Loucy (cell line): ENCODE results near the gene SCAPER.

Experiments
- H2AFZ ChIP-seq: fragments of 200-600 bp; sonication (generic); 2 replicates; pipeline ENCODE4 v1.6.0; 2016; ENCODE audit warnings: antibody characterized with exemption, mild to moderate bottlenecking, low read length, moderate library complexity
- H3F3A ChIP-seq: fragments of 200-600 bp; 2 replicates; pipeline ENCODE4 v1.6.0; 2016; ENCODE audit warnings: antibody characterized with exemption, low read depth, mild to moderate bottlenecking
- H3K27me3 ChIP-seq: fragments of 200-600 bp; sonication (generic); 2 replicates; pipeline ENCODE4 v1.6.1; 2014; ENCODE audit warnings: low read length, mild to moderate bottlenecking; ENCODE audit not compliant: insufficient read depth, poor library complexity, severe bottlenecking
- H3K36me3 ChIP-seq: fragments of 200-600 bp; sonication (generic); 2 replicates; pipeline ENCODE4 v1.6.1; 2016; ENCODE audit warnings: low read length; ENCODE audit not compliant: insufficient read depth
- H3K4me1 ChIP-seq: fragments of 200-600 bp; sonication (generic); 2 replicates; pipeline ENCODE4 v1.5.1; 2014; ENCODE audit warnings: low read length, mild to moderate bottlenecking; ENCODE audit not compliant: insufficient read depth, poor library complexity, severe bottlenecking
- H3K4me2 ChIP-seq: fragments of 200-600 bp; sonication (generic); 2 replicates; pipeline ENCODE4 v1.6.0; 2014; ENCODE audit warnings: antibody characterized with exemption, low read length, low read depth, mild to moderate bottlenecking; ENCODE audit not compliant: poor library complexity, severe bottlenecking
- H3K4me3 ChIP-seq: fragments of 200-600 bp; sonication (generic); 2 replicates; pipeline ENCODE4 v1.5.1; 2014; ENCODE audit warnings: low read length, mild to moderate bottlenecking, mixed read lengths; ENCODE audit not compliant: poor library complexity, severe bottlenecking
- H3K79me2 ChIP-seq: fragments of 200-600 bp; sonication (generic); 2 replicates; pipeline ENCODE4 v1.6.1; 2014; ENCODE audit warnings: low read length; ENCODE audit not compliant: insufficient read depth
- H3K9ac ChIP-seq: fragments of 200-600 bp; sonication (generic); 2 replicates; pipeline ENCODE4 v1.6.0; 2014; ENCODE audit warnings: mild to moderate bottlenecking, low read depth, low read length, moderate library complexity; ENCODE audit not compliant: poor library complexity, severe bottlenecking
- H3K9me2 ChIP-seq: fragments of 200-600 bp; sonication (generic); replicated peaks from 2 replicates; pipeline ENCODE4 v1.6.1; 2016; ENCODE audit warnings: low read depth, low read length, mixed read lengths
- H3K9me3 ChIP-seq: fragments of 200-600 bp; sonication (generic); 2 replicates; pipeline ENCODE4 v1.6.1; 2014; ENCODE audit warnings: mild to moderate bottlenecking, antibody characterized with exemption, low read length, low read depth; ENCODE audit not compliant: insufficient read depth
- H4K20me1 ChIP-seq: fragments of 200-600 bp; sonication (generic); 2 replicates; pipeline ENCODE4 v1.6.0; 2014; ENCODE audit warnings: antibody characterized with exemption, low read length, mild to moderate bottlenecking; ENCODE audit not compliant: insufficient read depth, poor library complexity, severe bottlenecking
- EZH2phosphoT487 ChIP-seq: fragments of 200-600 bp; IDR thresholded peaks from 2 replicates; pipeline ENCODE4 v1.6.1; 2018; ENCODE audit warnings: antibody characterized with exemption, mild to moderate bottlenecking, moderate library complexity, borderline replicate concordance
- TF ChIP-seq, protein P1 (sequence below): fragments of 200-600 bp; sonication (generic); conservative IDR thresholded peaks from 2 replicates; pipeline ENCODE4 v1.5.1; 2014; ENCODE audit warnings: mild to moderate bottlenecking, antibody characterized with exemption, low read length

The SCAPER gene

DNA sequence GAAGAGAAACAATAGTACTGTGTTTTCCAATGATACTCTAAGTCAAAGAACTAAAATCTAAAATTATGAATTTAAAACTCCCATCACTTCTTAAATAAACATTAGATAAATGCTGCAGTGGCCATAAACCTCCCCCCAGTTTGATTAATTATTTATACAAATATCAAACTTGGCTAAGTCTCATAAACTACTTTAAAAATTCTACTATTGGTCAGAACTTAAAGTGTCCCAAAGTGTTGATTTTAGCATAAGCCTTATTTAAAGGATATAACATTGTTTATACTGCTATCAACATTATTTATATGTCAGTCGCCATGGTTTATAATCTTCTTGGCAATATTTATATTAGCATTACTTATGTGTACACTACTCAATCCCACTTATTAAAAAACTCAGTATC is 132.4 kb downstream of the SCAPER start:
- H4K20me1 ChIP-seq, result no peaks in the 10 kb centered on the region
- peaks cover 11% of the 10 kb centered on the region; the same call in 1 of the 2 replicates for H3K9me3 ChIP-seq
- no peak overlapping the region for H3K4me2 ChIP-seq
- TF ChIP-seq, protein P1, sequence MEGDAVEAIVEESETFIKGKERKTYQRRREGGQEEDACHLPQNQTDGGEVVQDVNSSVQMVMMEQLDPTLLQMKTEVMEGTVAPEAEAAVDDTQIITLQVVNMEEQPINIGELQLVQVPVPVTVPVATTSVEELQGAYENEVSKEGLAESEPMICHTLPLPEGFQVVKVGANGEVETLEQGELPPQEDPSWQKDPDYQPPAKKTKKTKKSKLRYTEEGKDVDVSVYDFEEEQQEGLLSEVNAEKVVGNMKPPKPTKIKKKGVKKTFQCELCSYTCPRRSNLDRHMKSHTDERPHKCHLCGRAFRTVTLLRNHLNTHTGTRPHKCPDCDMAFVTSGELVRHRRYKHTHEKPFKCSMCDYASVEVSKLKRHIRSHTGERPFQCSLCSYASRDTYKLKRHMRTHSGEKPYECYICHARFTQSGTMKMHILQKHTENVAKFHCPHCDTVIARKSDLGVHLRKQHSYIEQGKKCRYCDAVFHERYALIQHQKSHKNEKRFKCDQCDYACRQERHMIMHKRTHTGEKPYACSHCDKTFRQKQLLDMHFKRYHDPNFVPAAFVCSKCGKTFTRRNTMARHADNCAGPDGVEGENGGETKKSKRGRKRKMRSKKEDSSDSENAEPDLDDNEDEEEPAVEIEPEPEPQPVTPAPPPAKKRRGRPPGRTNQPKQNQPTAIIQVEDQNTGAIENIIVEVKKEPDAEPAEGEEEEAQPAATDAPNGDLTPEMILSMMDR, result no peak
- TF ChIP-seq EZH2phosphoT487, result no peak
- no peaks in the 10 kb centered on the region for H3K9me2 ChIP-seq
- H2AFZ ChIP-seq, result no peak overlapping the region
- no peaks in the 10 kb centered on the region for H3K79me2 ChIP-seq
- H3K9ac ChIP-seq, result no peak overlapping the region
- H3K36me3 ChIP-seq, result no peaks in the 10 kb centered on the region; the same call in 1 of the 2 replicates
- H3K4me1 ChIP-seq, result no peaks in the 10 kb centered on the region
- no peaks in the 10 kb centered on the region for H3F3A ChIP-seq
- no peak overlapping the region for H3K4me3 ChIP-seq
- H3K27me3 ChIP-seq, result no peaks in the 10 kb centered on the region

DNA sequence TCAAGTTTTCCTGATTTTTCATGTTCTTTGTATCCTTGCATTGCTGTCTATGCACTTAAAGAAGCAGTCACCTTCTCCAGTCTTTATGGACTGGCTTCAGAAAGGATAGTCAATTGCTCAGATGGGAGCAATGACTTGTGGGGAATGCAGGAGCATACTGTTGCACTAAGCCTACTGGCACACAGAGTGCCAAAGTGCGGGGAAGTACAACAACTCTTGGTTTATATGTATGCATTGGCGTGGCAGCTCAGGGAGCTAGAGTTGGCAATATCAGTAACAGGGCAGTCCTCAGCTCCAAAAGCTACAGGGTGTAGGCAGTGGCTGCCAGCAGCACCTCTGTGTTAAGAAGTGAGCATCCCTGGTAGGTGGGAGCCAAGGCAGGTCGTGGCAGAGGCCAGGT is 141.1 kb downstream of the SCAPER start:
- H3K36me3 ChIP-seq, result peaks cover 36% of the 10 kb centered on the region; the same call in 1 of the 2 replicates
- TF ChIP-seq, protein P1, result no peak
- no peak for TF ChIP-seq EZH2phosphoT487
- H3F3A ChIP-seq, result no peaks in the 10 kb centered on the region

DNA sequence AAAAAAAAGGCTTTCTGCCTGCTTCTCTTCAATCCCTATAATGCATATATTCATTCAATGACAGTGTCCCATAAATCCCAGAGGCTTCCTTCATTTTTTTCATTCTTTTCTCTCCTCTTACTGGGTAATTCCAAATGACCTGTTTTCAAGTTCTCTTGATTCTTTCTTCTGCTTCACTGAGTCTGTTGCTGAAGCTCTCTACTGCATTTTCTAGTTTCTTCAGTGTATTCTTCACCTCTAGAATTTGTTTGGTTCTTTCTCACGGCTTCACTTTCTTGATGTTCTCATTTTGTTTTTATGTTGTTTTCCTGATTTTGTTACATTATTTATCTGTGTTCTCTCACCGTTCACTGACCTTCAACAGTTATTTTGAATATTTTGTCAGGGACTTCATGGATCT is 141.6 kb downstream of the SCAPER start:
- Histone ChIP-seq H3K9me2 (no peaks in the 10 kb centered on the region), H3F3A (no peaks in the 10 kb centered on the region), H3K9ac (no peak overlapping the region), H3K36me3 (peaks cover 36% of the 10 kb centered on the region; the same call in 1 of the 2 replicates), H3K4me2 (no peak overlapping the region), H3K4me3 (no peak overlapping the region), H3K9me3 (peaks cover 12% of the 10 kb centered on the region; the same call in 1 of the 2 replicates), H4K20me1 (no peaks in the 10 kb centered on the region), H2AFZ (no peak overlapping the region), H3K27me3 (no peaks in the 10 kb centered on the region), H3K4me1 (no peaks in the 10 kb centered on the region), H3K79me2 (no peaks in the 10 kb centered on the region)
- TF ChIP-seq, protein P1, result no peak
- TF ChIP-seq EZH2phosphoT487, result no peak

More for the DNA sequence above, 141.1 kb downstream of the SCAPER start:
- Histone ChIP-seq H3K9me2 (no peaks in the 10 kb centered on the region), H3K4me2 (no peak overlapping the region), H3K9ac (no peak overlapping the region), H2AFZ (no peak overlapping the region), H4K20me1 (no peaks in the 10 kb centered on the region), H3K27me3 (no peaks in the 10 kb centered on the region), H3K79me2 (no peaks in the 10 kb centered on the region), H3K9me3 (peaks cover 12% of the 10 kb centered on the region; the same call in 1 of the 2 replicates), H3K4me1 (no peaks in the 10 kb centered on the region), H3K4me3 (no peak overlapping the region)
